ENCODE results near the gene POLR3H.

GRCh38 chr22:41543854-41544670, at the start of gene POLR3H:
- TF ChIP-seq CTCF (IDR thresholded peaks at IDR 0.05) (peak; percentile 63 to 72 (median 72)), POLR2A (IDR thresholded peaks at IDR 0.05; ENCODE audit: low read depth) (peak; percentile 40)
